Stimulated activated CD4-positive, alpha-beta T cell treated with anti-CD3 and anti-CD28 coated beads, Interleukin-1b, Interleukin-23, amount 100 ng/mL, for 48 hours (primary cell): Measurements from ENCODE around the gene RNASE8.

Experiments used
- DNase-seq: peaks from one replicate; pipeline ENCODE4 v3.0.0-alpha.2; 2020

The RNASE8 gene

DNA sequence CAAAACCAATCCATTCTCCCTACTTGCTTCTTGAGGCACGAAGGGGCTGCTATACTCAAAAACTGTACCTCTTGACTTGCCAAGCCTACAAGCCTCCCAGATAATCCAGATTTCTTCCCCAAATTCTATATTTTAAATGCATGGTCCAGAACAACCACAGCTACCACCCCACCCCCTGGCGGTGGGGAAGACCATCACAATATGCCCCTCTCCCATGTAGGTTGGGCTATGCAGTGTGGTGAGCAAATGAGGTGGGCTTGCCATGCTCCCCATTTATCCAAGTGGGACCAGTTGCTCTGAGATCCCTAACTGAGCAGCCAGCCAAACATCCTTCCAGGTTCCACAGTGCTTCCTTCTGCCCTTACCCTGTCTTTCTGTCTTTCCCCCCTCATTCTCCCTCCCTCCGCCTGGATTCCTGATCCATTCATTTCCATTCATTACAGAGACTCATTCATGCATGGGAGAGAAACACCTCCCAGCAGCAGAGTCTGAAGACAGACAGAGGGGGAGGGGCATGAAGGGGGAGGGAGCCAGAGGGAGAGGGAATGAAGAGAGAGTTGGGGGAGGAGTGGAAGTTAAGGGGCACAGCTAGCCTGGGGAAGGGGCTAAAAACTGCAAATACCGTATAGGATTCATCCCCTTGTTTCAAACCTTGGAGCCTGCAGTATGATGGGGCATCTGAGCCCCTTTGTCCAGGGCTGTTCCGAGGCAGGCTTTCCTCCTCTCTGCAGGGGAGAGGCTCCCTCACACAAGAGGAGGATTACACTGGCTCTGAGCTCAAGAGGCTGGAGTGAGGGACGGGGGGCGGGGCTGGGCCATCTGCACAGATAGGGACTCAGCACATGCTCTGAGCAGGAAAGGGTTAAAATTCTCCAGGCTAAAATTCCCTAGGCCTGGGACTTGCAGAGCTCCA, 36.4 kb downstream of the RNASE8 start:
- no peak for DNase-seq

DNA sequence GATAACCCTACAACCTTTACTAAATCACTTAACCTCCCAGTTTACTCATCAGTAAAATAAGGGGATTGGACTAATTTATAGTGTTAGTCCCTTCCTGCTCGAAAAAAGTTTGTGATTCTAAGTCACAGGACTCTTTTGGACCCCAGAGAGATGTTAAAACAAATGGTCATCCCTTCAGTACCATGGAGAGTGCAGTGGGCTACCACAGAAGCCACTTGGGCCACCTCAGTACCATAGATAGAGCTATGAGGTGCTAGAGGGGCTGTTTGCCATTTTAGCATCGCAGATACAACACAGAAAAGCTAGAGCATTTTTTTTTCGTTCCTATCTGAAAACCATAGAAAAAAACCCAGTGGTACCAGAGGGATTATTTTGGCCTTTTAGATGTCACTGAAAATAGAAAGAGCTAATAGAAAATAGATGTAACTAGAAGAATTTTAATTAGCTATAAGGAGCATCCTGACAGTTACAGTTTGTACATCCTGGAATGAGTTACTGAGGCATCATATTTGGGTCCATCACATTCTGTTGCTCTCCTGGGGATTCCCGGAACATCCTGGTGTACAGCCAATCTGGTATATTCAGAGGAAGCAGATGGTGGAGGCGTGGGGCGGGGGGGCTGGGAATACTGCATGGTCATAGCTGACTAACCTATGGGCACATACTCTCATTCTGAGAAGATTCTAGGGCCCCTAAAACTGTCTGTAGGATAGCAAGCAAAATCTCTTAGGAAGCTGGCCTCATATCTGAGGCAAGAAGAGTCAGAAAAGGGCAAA, 38.0 kb downstream of the RNASE8 start:
- DNase-seq, result no peak

DNA sequence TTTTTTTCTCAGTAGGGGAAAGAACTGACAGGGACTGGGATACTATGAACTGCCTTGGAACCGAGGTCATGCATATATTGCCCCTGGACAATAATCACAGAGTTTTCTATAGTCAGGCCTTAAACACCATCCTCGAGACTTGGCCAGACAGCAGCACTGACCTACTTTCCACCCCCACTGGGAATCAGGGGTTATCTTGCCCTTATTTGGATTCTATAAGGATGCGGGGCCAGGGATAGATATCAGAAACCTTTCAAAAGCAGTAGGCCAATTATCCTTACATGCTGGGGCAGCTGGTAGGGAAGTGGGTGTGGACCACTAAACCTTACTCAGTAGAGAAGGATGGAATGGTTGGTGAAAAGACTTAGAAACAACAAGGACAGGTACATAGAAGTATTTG, 38.8 kb downstream of the RNASE8 start:
- DNase-seq, result no peak

DNA sequence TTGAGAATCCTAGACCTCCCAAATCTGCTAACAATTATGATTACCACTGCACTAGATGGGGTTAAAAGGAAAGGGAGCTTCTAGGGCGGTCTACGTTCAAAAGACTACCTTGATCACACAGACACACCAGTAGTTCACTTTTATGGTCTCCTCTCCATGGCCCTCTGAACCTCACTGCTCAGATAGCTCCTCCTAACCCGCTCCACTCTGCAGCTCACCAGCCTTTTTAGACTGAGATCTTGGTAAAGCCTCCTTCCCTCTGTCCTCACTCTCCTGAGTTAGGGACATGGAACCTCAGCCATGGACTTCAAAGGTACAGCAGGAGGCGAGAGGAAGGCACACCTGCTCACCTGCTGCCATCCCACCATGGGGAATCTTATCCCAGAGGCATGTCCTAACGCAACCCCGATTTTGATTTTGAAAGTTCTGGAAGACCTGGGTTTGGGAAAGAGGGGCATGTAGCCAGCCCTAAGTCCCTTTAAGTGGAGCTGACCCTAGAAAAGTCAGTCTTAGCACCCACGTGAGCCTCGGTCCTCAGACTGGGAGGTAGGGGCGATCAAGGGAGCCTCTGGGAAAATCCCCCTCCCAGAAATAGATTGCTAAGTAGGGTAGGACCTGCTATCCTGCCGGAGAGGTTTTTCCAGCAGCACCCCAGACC, 39.5 kb downstream of the RNASE8 start:
- DNase-seq, result no peak

DNA sequence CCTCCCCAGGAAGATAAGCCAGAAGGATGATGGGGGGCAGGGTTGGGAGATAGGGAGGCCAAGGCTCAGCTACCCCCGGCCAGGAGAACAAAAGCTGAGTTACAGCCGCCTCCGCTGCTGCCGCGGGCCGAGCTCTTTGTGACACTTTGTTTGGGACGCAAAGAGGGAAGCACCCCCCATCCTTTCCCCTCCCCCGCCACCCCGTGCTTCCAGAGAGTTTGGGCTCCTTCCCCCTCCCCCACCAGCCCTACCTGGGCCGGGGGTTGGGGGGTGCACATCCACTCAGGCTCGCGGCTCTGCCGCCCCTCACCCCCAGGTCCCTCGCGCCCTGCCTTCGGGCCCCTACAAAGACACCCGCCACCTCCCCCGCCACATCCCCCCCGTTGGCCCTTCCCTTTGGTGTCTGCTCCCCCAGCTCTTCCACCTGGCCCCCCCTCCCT, 40.0 kb downstream of the RNASE8 start:
- no peak for DNase-seq

DNA sequence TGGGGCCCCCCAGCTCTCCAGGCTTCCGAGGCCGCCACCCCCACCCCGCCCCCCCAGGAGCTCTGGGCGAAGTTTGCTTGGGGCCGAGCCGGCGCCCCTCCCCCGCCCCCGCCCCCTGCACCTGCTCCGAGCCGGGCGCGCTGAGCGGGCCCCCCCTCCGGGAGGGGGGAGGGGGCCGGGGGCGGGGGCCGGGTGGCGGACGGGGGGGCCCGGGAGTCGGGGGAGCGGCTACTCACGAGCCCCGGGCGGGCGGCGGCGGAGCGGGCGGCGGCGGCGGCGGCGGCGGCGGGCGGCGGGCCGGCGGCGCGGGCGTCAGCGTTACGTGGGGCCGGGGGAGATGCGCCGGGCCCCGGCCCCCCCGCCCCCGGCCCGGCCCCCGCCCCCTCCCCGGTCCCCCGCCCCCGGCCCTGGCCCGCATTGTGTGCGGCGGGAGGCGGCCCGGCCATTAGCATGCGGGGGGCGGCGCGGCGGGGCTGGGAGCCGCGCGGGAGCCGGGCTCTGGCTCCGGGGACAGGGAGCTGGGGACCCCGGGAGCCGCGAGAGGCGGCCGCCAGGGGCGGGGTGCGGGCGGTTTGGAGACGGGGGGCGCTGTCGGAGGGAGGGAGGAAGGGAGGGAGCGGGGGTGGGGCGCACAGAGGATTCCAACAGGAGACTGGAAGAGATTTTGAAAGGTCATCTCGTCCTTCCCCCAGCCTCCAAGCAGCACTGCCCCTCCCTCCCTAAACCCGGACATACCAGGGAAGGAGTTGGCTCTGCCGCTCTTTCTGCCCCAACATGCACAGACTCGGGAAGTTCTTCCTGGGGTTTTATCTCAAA, 40.7 kb downstream of the RNASE8 start, which contains the start of gene ZNF219:
ZNF219 (minus strand) TSS at position 580 of the 816 bp plus-strand sequence. CDS start 5,064 bp downstream, outside the sequence.
- DNase-seq, result no peak

DNA sequence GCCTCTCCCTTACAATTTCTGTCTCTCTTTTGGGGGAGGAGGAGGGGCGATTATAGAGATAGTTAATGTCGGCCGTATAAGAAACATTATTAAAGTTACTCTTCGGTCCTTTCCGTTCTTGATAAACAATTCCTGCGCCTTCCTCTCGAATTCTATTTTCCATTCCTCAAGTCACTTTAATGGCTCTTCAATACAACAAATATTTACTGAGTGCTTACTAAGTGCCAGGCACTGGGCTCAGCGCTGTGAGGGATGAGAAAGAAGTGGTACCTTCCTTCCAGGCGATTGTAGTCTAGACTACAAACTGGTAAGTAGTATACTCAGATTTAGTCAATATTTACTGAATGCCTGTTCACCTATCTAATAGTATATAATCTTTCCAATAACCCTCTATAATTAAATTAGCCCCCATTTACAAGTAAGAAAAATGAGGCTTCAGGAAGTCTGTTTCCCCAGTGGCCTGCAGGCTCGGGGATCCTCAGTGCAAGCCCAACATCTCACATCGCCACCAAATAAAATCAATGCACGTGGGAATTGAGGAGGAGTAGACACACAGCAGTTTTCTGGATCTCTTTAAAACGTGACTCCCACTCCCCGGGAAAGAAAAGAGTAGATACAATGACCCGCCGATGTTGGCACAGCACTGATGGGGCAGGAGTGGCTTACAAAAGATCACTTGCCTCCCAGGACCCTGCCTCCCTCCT, 41.4 kb downstream of the RNASE8 start:
- no peak for DNase-seq

DNA sequence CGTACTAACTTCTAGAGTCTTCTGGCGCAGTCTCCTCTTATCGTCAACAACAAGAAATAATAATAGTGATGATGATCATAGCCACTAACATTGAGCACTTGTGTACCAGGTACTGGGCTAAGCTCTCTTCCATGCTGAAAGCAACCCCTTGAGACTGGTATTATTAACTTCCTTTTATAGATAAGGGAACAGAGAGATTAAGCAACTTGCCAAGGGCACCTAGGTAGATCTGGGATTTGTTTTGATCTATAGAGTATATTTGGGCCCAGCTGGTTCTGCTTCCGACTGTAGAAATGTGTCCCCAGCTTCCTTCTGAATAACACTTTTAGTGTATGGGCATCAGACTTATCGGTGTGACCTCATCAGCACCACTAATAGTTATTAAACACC, 42.0 kb downstream of the RNASE8 start:
- no peak for DNase-seq

DNA sequence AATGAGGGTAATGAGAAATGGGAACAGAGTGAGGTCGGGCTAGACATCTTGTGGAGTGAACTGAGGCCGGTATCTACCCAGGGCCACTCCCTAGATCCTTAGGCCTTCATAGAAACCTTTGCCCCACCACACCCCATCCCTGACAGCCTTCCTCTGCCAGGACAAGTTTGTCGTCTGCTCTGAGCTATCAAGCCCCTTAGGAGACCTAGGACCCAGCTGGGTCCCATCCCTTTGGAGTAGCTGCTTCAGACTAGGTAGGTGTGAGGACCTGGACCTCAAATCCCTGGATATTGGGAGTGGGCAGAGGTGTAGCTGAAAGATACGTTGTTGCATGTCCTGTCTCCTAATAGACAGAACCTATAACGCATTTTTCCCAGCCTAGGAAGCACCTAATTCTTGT, 43.3 kb downstream of the RNASE8 start, which contains the start of gene TMEM253:
TMEM253 (plus strand) TSS at position 136 of the 400 bp plus-strand sequence. CDS start 278 bp downstream, outside the sequence.
- no peak for DNase-seq

DNA sequence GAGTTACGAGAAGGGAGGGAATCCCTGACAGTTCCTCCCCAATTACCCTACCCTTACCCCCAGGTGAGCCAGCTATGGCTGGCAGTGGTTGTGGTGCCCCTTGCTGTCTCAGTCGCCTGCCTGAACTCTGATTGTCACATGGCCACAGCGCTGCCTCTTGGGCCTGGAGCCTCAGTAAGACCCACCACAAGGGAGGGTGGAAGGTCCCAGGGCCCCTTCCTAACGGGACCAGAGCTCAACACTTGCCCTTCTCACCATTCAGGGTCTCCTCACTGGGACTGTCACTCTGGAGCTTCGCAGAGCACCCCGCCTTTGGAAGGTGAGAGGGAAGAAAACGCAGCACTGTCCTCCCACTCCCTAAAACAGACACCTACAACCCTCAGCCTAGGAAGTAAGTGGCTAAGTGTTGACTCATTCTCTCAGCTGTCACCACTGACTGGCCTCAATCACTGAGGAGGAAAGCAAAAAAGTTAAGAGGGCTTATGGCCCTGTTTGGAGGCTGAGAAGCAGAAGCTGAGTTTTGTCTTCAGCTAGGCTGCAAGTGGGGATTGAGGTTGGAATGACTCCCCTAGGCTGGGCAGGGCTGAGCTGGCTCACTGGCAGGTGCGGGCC, 44.3 kb downstream of the RNASE8 start:
- DNase-seq, result no peak

DNA sequence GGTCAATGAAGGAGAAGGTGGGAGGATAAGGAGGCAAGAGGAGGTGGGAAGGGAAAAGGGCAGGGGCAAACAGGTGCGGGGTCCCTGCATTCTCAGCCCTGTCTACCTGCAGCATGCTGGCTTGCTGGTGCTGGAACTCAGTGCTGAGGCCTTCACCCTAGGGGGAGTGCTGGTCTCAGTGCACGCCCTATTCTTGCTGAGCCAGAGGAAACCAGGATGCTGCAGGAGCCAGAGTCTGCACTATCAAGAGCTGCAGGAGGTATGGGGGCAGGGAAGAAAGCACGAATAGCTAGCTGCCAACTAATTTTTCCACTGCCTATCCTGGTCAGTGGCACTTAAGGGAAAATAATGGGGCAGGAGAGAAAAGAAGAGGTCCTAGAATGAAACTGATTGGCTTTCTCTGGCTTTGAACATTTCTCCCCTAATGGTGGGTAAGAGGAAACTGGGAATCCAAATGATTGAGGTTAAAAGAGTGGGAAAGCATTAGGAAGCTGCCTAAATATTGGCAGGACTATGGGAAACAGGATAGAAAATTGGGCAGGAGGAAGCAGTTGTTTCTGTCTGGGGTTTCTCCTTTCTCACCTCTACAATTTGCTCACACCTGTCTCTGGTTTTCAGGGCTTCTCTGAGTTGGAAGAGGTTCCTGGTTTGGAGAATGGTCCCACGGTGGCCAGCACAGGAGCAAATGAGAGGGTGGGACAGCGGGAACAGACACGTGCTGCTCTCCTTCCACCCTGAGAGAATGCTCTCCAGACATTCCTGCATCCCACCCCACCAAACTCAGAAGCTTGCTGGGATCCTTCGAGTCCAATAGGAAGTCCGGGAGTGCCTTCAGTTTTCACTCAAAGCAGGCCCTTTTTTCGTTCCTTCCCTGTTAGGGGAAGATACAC, 45.1 kb downstream of the RNASE8 start:
- DNase-seq, result no peak

DNA sequence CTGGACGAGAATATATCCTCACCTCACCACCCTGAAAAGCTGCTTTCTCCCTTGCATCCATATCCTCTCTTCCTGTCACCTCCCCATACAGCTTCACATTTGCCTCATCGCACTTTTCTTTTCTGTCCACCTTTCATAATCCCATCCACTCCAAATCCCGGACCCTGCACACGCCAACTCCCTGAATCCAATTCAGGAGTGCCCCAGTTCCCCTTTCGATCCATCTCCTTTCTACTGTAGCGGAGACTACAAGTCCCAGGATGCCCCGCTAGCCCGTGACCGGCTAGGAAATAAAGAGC, 45.7 kb downstream of the RNASE8 start:
- no peak for DNase-seq

DNA sequence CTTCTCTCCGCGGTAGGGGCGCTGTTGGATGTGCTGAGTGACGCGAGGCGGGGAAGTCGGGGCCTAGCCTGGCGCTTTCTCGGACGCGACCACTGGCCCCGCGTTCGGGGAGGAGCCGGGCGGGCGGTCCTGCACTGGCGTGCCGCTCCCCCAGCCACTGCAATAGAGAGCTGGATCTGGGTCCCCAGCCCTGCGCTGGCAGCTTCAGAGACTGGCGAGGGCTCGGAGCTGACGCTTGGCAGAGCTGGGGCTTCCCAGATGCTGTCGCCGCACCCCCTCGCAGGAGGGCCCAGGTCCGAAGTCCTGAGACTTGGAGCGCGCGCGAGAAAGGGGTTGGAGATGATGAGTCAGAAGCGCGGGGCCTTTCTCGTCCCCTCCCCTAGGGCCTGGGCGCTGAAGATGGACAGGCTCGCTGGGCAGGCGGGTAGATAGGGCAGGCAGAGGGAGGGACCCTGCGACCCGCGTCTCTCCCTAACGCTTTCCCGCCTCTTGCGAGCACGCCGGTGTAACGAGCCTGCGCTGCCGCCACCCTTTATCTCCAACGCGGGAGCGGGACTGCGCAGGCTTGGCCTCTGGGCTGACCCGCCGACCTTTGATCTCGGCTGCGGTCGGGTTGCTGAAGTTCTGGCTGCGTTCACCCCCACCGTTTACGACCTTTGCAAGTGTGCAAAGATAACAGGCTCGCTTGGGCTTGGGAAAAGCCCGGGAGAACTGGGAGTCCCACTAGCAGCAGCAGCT, 46.3 kb downstream of the RNASE8 start:
- peak; percentile 94 for DNase-seq

DNA sequence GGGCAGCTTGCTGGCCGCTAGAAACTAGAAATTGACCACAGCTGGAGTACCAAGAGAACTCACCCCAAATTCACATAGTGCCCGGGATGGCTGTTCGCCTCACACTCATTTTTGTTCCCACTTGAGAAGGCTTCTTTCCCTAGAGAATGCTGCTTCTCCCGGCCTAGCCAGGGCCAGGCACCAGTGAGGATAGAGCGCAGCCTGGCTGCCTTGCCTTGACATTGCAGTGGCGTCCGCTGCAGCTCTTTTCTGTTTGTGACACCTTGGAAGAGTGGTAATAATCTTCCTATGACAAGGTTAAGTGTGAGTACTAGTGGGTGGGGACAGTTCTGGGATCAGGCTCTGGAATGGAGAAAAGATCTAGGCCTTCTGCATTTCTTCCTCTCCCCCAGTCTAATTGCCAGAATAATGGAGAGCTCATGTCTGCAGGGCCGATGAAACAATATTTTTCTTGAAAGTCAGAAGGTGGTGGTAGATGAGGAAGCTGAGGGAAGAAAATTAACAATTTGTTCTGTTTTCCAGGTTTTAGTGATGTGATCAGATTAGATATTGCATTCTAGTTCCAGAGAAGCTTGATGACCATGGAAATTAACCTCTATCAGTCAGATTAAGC, 46.9 kb downstream of the RNASE8 start:
- peak; percentile 62 for DNase-seq

DNA sequence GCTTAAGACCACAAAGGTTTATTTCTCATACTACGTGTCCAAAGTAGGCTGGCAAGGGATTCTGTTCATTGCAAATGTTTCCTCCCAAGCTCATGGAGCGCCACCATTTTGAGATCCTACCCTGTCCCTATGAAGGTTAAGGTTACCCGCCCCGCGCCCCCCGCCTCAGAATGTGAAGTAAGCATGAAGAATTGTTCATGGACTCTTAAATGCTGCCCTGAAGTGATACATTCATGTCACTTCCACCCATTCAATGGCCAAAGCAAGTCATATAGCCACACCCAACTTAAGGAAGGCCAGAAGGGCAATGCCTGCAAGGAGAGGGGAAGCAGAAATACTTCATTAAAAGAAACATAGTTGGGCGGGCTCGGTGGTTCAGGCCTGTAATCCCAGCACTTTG, 47.5 kb downstream of the RNASE8 start:
- DNase-seq, result no peak

DNA sequence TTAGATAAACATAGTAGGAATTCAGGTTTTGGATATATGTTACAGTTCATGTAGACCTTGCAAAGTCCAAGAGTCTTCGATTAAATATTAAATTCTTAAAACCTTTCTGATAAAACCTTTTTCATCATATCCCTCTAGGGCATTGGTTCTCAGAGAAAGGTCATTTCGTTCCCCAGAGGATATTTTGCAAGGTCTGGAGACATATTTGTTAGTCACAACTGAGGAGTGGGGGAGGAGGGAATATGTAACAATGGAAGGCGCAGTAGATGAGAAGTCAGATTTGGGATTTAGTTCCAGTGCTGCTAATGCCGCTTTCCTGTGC, 48.5 kb downstream of the RNASE8 start:
- no peak for DNase-seq

DNA sequence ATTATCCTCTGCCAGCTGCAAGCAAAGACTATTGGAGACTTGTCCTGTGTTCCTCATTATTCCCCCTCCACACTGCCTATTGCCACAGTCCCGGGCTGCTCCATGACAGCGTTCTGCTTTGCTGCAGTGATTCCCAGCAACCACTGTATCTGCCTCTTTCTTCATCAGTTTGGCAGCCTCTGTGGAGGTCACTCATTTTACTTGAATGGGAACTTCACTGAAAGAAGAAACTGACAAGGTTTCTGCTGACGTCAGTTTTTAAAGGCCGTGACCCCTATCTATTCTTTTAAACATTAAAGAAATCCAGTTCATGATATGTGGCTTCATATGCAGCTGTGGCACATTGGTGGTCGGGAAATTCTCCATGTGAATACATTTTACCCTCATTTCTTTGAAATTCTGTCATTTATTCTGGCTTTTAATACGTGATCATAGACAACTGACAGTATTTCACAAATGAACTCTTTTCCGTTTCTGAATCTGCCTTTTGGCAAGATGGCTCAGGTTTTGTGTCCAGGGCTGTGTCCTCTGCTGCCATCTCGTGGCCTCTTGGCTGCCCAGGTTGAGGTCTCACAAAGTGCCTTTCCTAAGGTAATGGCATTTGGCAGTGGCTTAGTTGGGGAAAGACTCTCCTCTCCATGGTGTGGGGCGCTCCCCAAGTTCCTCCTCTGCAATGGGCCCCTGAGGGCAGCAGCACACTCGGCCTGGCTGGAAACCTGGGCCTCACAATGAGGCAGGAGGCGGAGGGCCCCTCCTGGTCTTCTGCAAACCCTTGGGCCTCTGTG, 49.1 kb downstream of the RNASE8 start:
- peak; percentile 80 for DNase-seq

DNA sequence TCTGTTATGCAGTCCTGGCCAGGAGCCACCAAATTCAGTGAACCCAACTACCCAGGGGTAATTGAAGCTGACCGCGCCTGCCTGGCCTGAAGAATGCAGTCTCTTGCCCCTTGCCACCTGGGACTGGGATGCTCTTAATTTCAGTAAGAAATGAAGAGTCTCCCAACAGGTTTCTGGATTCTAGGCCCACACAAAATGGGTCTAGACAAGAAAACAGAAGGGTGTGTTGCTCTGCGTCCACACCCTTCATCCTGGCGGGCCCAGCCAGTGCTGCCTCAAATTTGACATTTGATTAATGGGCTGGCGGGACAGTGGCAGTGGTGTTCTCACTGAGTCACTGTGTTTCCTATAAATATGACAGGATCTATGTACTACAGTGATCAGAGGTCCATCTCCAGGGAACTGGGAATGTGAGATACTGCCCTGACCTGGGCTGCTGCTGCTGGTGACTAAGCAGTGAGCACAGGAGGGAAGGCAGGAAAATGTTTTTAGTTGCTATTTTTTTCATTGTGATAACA, 49.7 kb downstream of the RNASE8 start:
- DNase-seq, result no peak
